Measurements from ENCODE around the gene YIPF4.

Gene YIPF4

GRCh38 chr2:32242331-32242730, 35.4 kb upstream of the YIPF4 start:
- TF ChIP-seq CTCF (IDR thresholded peaks at IDR 0.05; ENCODE audit: low read length, missing control alignments), result no peak
- H3K4me3 ChIP-seq (replicated peaks; ENCODE audit: low read depth, low read length), result no peak overlapping the region
- no peak for DNase-seq (ENCODE audit: low read depth)

GRCh38 chr2:32246911-32247310, 30.8 kb upstream of the YIPF4 start:
- no peak overlapping the region for H3K4me3 ChIP-seq (replicated peaks; ENCODE audit: low read depth, low read length)
- no peak for DNase-seq (ENCODE audit: low read depth)
- TF ChIP-seq CTCF (IDR thresholded peaks at IDR 0.05; ENCODE audit: low read length, missing control alignments), result no peak

GRCh38 chr2:32248299-32248698, 29.4 kb upstream of the YIPF4 start:
- no peak for TF ChIP-seq CTCF (IDR thresholded peaks at IDR 0.05; ENCODE audit: low read length, missing control alignments)
- no peak overlapping the region for H3K4me3 ChIP-seq (replicated peaks; ENCODE audit: low read depth, low read length)
- DNase-seq (ENCODE audit: low read depth), result no peak

GRCh38 chr2:32249731-32250236, 27.9 kb upstream of the YIPF4 start:
- TF ChIP-seq CTCF (IDR thresholded peaks at IDR 0.05; ENCODE audit: low read length, missing control alignments), result no peak
- DNase-seq (ENCODE audit: low read depth), result no peak
- no peak overlapping the region for H3K4me3 ChIP-seq (replicated peaks; ENCODE audit: low read depth, low read length)

- H3K4me3 ChIP-seq (replicated peaks; ENCODE audit: low read depth, low read length), result no peak overlapping the region
- TF ChIP-seq CTCF (IDR thresholded peaks at IDR 0.05; ENCODE audit: low read length, missing control alignments), result no peak
- DNase-seq (ENCODE audit: low read depth), result no peak
These were observed 27.4 kb upstream of the YIPF4 start for GRCh38 chr2:32250290-32250689.

- no peak for TF ChIP-seq CTCF (IDR thresholded peaks at IDR 0.05; ENCODE audit: low read length, missing control alignments)
- no peak for DNase-seq (ENCODE audit: low read depth)
- H3K4me3 ChIP-seq (replicated peaks; ENCODE audit: low read depth, low read length), result no peak overlapping the region
These were observed 19.5 kb upstream of the YIPF4 start for GRCh38 chr2:32258242-32258641.

GRCh38 chr2:32260376-32260775, 17.3 kb upstream of the YIPF4 start:
- TF ChIP-seq CTCF (IDR thresholded peaks at IDR 0.05; ENCODE audit: low read length, missing control alignments), result no peak
- H3K4me3 ChIP-seq (replicated peaks; ENCODE audit: low read depth, low read length), result no peak overlapping the region
- no peak for DNase-seq (ENCODE audit: low read depth)
